ENCODE data around the gene IGSF9B. TPM values are rescaled to one million over a fixed set of nuclear protein-coding genes. Genes with fewer than 3 reads are reported as not detected.
A peak's percentile ranks its signal among the peaks of the same experiment; 100 is the strongest.
"Not testable (repeated sequence)": the region's sequence is repeated elsewhere in the genome, so short reads cannot be mapped to it uniquely, and the experiment has no call there.

IGSF9B gene, protein sequence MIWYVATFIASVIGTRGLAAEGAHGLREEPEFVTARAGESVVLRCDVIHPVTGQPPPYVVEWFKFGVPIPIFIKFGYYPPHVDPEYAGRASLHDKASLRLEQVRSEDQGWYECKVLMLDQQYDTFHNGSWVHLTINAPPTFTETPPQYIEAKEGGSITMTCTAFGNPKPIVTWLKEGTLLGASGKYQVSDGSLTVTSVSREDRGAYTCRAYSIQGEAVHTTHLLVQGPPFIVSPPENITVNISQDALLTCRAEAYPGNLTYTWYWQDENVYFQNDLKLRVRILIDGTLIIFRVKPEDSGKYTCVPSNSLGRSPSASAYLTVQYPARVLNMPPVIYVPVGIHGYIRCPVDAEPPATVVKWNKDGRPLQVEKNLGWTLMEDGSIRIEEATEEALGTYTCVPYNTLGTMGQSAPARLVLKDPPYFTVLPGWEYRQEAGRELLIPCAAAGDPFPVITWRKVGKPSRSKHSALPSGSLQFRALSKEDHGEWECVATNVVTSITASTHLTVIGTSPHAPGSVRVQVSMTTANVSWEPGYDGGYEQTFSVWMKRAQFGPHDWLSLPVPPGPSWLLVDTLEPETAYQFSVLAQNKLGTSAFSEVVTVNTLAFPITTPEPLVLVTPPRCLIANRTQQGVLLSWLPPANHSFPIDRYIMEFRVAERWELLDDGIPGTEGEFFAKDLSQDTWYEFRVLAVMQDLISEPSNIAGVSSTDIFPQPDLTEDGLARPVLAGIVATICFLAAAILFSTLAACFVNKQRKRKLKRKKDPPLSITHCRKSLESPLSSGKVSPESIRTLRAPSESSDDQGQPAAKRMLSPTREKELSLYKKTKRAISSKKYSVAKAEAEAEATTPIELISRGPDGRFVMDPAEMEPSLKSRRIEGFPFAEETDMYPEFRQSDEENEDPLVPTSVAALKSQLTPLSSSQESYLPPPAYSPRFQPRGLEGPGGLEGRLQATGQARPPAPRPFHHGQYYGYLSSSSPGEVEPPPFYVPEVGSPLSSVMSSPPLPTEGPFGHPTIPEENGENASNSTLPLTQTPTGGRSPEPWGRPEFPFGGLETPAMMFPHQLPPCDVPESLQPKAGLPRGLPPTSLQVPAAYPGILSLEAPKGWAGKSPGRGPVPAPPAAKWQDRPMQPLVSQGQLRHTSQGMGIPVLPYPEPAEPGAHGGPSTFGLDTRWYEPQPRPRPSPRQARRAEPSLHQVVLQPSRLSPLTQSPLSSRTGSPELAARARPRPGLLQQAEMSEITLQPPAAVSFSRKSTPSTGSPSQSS (N-terminal part only)
- polyA plus RNA-seq (ENCODE audit: insufficient read length in 12 of 12), result 10 to 100 TPM in 11 of 12 donors, not detected in 1; 10.0 to 24.4 (median 13.5) TPM
- long read RNA-seq, donor 1, partial matches to known transcripts, result 0 of 2 reads
- long read RNA-seq, donor 1, other reads (novel, unspliced or antisense), result 0 of 2 reads
- long read RNA-seq, donor 2, result 0 reads
- long read RNA-seq, donor 3, partial matches to known transcripts, result 0 of 1 reads
- long read RNA-seq, donor 3, other reads (novel, unspliced or antisense), result 0 of 1 reads
- long read RNA-seq, donor 4, partial matches to known transcripts, result 0 of 1 reads
- long read RNA-seq, donor 4, other reads (novel, unspliced or antisense), result 0 of 1 reads
- long read RNA-seq, donor 5, result 0 reads
- long read RNA-seq, donor 6, partial matches to known transcripts, result 0 of 3 reads
- long read RNA-seq, donor 6, other reads (novel, unspliced or antisense), result 0 of 3 reads
- long read RNA-seq, donor 7, result 0 reads
- long read RNA-seq, donor 8, result 0 reads
- long read RNA-seq, donor 9, result 0 reads
- long read RNA-seq, donor 10, result 0 reads
- long read RNA-seq, donor 11, result 0 reads

GRCh38 chr11:133956650-133957633 lies at the start of gene IGSF9B:
TSS of gene IGSF9B (minus strand) at chr11:133956968. CDS start at chr11:133956754, 214 bp downstream.
- DNase-seq, result peak; percentile 78

- no peak for DNase-seq
These were observed 47.9 kb upstream of the IGSF9B start for GRCh38 chr11:134004496-134005172.

- peak; percentile 26 for DNase-seq
These were observed 47.2 kb upstream of the IGSF9B start for GRCh38 chr11:134003792-134004495.

DNA sequence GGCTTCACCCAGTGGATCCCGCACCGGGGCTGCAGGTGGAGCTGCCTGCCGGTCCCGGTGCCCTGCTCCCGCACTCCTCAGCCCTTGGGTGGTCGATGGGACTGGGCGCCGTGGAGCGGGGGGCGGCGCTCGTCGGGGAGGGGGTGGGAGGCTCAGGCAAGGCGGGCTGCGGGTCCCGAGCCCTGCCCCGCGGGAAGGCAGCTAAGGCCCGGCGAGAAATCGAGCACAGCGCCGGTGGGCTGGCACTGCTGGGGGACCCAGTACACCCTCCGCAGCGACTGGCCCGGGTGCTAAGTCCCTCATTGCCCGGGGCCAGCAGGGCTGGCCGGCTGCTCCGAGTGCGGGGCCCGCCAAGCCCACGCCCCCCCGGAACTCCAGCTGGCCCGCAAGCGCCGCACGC lies 46.1 kb upstream of the IGSF9B start:
- not testable (repeated sequence) for DNase-seq

DNA sequence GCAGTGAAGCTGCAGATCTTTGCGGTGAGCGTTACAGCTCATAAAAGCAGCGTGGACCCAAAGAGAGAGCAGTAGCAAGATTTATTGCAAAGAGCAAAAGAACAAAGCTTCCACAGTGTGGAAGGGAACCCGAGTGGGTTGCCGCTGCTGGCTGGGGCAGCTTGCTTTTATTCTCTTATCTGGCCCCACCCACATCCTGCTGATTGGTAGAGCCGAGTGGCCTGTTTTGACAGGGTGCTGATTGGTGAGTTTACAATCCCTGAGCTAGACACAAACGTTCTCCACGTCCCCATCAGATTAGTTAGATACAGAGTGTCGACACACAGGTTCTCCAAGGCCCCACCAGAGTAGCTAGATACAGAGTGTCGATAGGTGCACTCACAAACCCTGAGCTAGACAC lies 45.6 kb upstream of the IGSF9B start:
- DNase-seq, result not testable (repeated sequence)

DNA sequence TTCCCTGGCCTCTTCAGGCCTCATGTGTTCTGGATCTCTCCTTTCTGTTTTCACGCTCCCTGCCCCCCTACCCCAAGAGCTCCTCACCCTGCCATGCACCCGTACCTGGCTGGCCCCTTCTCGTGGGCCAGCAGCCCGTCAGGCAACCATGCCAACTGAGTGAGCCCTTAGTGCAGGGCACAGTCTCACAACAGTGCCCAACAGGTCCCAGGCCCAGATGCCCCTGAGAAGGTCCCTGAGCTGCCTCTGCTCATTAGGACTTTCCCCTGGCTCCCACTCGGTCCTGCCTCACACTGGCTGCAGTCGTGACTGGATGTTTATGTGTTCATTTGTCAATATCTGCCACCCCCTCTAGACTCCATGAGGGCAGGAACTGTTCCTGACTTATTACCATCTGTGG lies 44.8 kb upstream of the IGSF9B start:
- no peak for DNase-seq

GRCh38 chr11:134001088-134001487 lies 44.3 kb upstream of the IGSF9B start:
- DNase-seq, result no peak

- DNase-seq, result no peak
These were observed 42.6 kb upstream of the IGSF9B start for GRCh38 chr11:133999355-133999754.

DNA sequence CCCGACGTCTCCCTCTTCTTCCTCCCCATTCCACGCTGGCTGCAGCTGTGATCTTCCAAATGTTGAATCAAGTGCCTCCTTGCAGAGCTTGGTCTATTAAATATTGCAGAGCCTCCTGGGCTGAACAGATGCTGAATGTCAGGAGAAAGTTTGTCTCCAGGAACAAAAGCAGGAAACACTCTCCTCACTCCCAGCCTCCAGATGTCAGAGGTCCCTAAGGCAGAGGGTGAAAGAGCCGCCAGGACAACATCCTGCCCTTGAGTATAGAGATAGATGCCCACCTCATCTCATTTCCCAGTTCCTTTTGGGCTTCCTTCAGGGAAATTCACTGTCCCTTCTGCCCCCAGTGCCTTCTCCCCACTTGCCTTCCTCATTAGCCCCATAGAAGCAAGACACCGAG lies 40.8 kb upstream of the IGSF9B start:
- DNase-seq, result no peak

DNA sequence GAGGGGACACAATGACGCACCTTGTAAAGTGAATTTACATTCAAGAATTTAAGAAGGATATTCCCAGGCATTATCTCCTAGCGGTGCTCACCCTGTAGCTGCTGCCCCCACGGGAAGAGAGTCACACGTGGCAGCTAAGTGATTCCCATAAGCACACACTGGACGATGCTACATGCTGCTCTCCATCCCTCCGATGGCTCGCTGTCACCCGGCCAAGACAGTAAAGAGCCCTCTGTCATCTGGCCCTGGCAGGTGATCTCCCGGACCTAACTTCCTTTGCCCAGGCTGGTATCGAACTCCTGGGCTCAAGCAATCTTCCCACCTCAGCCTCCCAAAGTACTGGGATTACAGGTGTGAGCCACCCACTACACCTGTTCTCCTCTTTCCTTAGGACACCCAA lies 39.9 kb upstream of the IGSF9B start:
- no peak for DNase-seq

- DNase-seq, result no peak
These were observed 38.3 kb upstream of the IGSF9B start for GRCh38 chr11:133995066-133995465.

GRCh38 chr11:133993921-133994320 lies 37.2 kb upstream of the IGSF9B start:
- no peak for DNase-seq

DNA sequence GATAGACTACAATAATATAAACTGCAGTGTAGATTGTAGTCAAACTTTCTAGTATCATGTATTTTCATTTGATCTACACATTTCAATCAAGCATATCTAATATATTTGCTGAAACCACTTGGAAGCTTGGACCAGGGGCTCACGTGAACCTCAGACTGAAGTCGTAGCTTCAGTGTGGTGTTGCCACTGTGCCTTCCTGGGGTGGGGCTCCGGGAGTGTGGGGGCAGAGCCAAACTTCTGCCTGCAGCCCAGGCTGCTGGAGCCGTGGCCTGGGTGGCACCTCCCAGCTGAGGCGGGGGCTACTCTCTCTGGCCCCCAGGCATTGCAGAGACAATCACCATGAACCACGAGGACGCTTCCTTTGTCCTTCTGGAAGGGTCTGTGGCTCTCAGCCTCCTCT lies 36.3 kb upstream of the IGSF9B start:
- no peak for DNase-seq

DNA sequence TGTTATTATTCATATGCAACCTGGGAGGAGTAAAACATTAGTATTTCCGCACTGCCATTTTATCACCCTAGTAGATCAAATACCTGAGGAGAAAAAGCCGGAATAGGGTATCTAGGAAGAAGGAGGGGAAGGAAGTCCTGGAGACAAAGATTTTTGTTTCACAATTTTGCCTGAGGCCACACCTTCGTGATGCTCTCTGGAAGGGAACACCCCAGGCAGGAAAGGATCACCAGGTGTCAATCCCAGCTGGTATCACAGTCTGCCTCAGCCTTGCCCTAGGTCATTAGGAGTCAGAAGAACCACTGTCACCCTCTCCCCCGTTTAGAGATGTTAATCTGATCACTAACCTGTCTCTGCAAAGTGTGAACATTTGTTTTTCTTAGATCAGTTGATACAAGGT lies 35.4 kb upstream of the IGSF9B start:
- DNase-seq, result no peak

DNA sequence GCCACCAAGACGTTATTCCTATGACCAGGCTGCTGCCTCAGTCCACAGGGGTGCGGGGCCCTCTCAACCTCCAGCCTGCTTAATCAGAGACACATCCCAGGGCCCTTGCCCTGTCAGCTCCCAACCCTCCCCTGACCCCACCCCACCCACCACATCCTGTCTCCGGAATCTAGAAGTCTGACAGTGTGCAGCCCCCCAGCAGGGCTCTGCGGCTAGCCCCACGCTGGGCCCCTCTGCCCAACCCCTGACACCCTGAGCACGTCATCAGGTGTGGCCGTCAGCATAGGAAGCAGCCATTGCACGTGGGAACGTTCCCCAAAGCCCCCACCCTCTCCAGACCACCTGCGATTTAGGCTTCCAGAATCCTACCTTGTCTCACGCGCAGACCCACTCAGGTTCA lies 34.3 kb upstream of the IGSF9B start:
- no peak for DNase-seq

DNA sequence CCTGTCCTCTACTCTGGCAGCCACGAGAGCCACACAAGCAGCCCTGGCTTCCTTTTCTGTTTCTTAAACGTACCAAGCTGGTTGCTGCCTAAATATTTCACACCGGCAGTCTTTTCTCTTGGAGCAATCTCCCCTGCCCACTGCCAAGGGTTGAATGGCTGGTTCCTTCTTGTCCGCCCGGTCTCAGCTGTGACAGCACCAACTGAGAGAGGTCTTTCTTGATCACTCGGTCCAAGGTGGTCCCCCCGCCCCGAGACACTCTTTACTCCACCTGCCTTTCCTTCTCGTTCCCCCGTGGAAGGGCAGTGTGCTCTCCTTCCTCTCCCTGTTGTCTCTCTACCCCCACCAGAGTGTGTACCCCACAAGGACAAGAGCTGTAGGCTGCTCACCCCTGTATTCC lies 33.7 kb upstream of the IGSF9B start:
- no peak for DNase-seq

DNA sequence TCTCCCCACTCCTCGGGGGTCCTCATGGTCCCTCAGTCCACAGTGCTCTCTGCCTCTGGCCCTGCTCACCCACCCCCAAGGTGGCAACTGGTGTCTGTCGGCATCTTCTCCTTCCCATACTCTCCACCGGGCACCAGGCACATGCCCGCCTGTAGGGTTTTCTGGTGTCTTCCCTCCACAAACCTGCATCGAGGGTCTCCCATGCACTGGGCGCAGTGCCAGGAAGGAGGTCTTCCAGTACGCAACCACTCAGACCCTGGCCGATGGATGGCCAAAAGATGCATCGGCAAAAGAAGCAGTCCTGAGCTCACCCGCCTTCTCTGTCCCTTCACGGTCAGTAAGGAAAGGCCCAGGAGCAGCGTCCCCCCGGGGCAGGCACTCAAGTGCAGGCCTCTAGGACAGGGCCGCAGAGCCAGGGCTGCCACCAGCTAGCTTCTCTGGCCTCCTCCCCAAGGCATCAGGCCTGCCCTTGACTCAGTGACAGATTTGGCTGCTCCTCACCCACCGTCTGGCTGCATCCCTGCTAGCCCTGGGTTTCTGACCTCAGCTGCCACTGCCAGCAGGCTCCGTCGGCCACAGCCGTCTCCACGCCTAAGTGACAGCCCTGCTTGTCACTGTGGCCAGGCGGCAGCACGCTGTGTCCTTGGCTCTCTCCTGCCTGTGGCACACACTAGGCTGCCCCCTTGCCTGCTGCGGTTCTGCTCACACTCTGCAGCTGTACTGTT lies 32.1 kb upstream of the IGSF9B start:
- no peak for DNase-seq

GRCh38 chr11:133987171-133987570 lies 30.4 kb upstream of the IGSF9B start:
- DNase-seq, result no peak

Measured in muscle of arm (tissue), 14 donors.